ENCODE data around the gene TAF15. TPM values are rescaled to one million over a fixed set of nuclear protein-coding genes. Genes with fewer than 3 reads are reported as not detected.

The TAF15 gene
- total and polyA plus RNA-seq, 7 donors: 55.9 to 147 (median 61.1) TPM

GRCh38 chr17:35893751-35894150 lies 84.5 kb downstream of the TAF15 start:
- H3K4me1 ChIP-seq: no peaks in the 10 kb centered on the region
- TF ChIP-seq EP300 (IDR thresholded peaks at IDR 0.05) (no peak), POLR2A (IDR thresholded peaks at IDR 0.05) (no peak), POLR2AphosphoS5 (IDR thresholded peaks at IDR 0.05) (no peak)
- TF ChIP-seq, protein P1, sequence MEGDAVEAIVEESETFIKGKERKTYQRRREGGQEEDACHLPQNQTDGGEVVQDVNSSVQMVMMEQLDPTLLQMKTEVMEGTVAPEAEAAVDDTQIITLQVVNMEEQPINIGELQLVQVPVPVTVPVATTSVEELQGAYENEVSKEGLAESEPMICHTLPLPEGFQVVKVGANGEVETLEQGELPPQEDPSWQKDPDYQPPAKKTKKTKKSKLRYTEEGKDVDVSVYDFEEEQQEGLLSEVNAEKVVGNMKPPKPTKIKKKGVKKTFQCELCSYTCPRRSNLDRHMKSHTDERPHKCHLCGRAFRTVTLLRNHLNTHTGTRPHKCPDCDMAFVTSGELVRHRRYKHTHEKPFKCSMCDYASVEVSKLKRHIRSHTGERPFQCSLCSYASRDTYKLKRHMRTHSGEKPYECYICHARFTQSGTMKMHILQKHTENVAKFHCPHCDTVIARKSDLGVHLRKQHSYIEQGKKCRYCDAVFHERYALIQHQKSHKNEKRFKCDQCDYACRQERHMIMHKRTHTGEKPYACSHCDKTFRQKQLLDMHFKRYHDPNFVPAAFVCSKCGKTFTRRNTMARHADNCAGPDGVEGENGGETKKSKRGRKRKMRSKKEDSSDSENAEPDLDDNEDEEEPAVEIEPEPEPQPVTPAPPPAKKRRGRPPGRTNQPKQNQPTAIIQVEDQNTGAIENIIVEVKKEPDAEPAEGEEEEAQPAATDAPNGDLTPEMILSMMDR (IDR thresholded peaks at IDR 0.05): no peak
- no peaks in the 10 kb centered on the region for H3K36me3 ChIP-seq
- H3K4me3 ChIP-seq: no peak overlapping the region
- WGBS, 2 donors: 94 to 97% methylated on average over 4 of the region's 4 CpGs
- H3K27me3 ChIP-seq: no peaks in the 10 kb centered on the region
- intact Hi-C loops (cut with DNase I): no loop called here
- no peaks in the 10 kb centered on the region for H3K9me3 ChIP-seq
- H3K27ac ChIP-seq: no peak overlapping the region
- DNase-seq: no peak

- no peak overlapping the region for H3K4me3 ChIP-seq
- DNase-seq: no peak
- no peaks in the 10 kb centered on the region for H3K36me3 ChIP-seq
- H3K4me1 ChIP-seq: no peaks in the 10 kb centered on the region
- H3K27ac ChIP-seq: no peak overlapping the region
- no peaks in the 10 kb centered on the region for H3K27me3 ChIP-seq
- WGBS, 2 donors: 93 to 94% methylated on average over 7 of the region's 7 CpGs
- TF ChIP-seq POLR2AphosphoS5 (IDR thresholded peaks at IDR 0.05): no peak
- no peak for TF ChIP-seq POLR2A (IDR thresholded peaks at IDR 0.05)
- TF ChIP-seq, protein P1 (IDR thresholded peaks at IDR 0.05): no peak
- no peak for TF ChIP-seq EP300 (IDR thresholded peaks at IDR 0.05)
- intact Hi-C loops (cut with DNase I): no loop called here
- H3K9me3 ChIP-seq: no peaks in the 10 kb centered on the region
These were observed 84.9 kb downstream of the TAF15 start for GRCh38 chr17:35894206-35894605.

DNA sequence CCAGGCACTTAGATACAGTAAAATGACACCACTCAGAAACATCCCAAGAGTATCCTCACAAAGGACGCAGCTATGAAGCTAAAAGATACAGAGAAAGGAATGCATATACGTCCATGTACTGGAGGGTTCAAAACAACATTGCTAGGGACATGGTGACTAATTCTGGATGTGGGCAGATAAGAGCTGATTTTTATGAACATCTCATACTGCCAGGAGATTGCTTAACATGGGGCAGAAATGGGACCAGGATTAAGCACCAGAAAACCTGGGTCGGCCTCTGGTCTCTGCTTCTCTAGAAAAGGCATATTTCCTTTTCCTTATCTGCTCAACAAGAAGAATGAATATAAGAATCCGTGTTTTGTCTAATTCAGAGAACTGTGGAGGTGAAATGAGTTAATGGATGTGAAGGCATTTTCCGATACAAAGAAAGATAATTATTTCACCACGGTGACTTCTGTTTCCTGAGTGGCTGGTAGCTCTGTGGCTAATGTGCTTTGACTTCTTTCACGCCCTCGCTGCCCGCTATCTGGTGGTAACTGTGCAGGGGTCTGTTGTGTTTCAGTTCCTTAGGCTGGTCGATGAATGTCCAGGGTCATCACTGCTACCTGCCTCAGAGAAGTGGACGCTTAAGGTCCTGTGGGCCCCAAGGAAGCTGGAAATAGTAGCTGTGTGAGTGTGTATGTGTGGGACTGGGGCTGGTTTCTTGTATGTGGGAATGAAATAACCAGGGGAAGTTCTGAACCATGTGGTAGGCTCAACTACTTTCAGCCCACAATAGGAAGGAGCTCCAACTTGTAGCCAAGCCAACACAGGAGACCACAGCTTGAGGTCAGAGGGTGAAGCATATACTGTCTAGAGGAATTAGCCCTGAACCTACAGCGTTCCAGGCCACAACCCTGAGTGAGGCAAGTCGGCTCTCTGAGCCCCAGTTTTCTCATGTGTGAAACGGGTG lies 86.6 kb downstream of the TAF15 start:
- no peak for DNase-seq

More for the DNA sequence above, 86.6 kb downstream of the TAF15 start:
- H3K27ac ChIP-seq: no peak overlapping the region
- intact Hi-C loops (cut with DNase I): no loop called here
- no peaks in the 10 kb centered on the region for H3K9me3 ChIP-seq
- H3K4me1 ChIP-seq: no peaks in the 10 kb centered on the region
- H3K27me3 ChIP-seq: no peaks in the 10 kb centered on the region
- no peaks in the 10 kb centered on the region for H3K36me3 ChIP-seq
- H3K4me3 ChIP-seq: no peak overlapping the region
- no peak for TF ChIP-seq POLR2AphosphoS5 (IDR thresholded peaks at IDR 0.05)
- TF ChIP-seq, protein P1 (IDR thresholded peaks at IDR 0.05): no peak
- no peak for TF ChIP-seq EP300 (IDR thresholded peaks at IDR 0.05)
- no peak for TF ChIP-seq POLR2A (IDR thresholded peaks at IDR 0.05)
- 67 to 89% methylated on average over 14 of the region's 14 CpGs for WGBS, 2 donors

Small RNA genes within 50 kb of the gene (small RNA-seq; reads per million reads assigned to genes)
- gene RF00100: 37.2 to 997 (median 149) reads per million in 3 donors

Other genes starting within 250 kb of the TAF15 start
- gene SLFN14, start 248.7 kb upstream of the TAF15 start, total RNA-seq: not detected
- not detected for gene SLFN14, start 248.7 kb upstream of the TAF15 start, polyA plus RNA-seq
- 10 to 100 TPM in 1 of 4 donors, 1 to 10 TPM in 3; 4.6 to 10.4 (median 6.5) TPM for gene PEX12, start 230.9 kb upstream of the TAF15 start, total RNA-seq
- gene PEX12, start 230.9 kb upstream of the TAF15 start, polyA plus RNA-seq: 1 to 10 TPM in 2 of 3 donors, under 1 TPM in 1; 0.92 to 2.7 (median 2.4) TPM
- gene AP2B1, start 222.2 kb upstream of the TAF15 start, total RNA-seq: 10 to 100 TPM; 46.7 to 58.7 (median 53.2) TPM
- gene AP2B1, start 222.2 kb upstream of the TAF15 start, polyA plus RNA-seq: 10 to 100 TPM; 43.2 to 86.4 (median 46.7) TPM
- 1 to 10 TPM; 3.6 to 5.5 (median 3.8) TPM for gene RASL10B, start 77.8 kb upstream of the TAF15 start, total RNA-seq
- 1 to 10 TPM in 1 of 3 donors, under 1 TPM in 1, not detected in 1; 0.60 to 1.8 TPM for gene RASL10B, start 77.8 kb upstream of the TAF15 start, polyA plus RNA-seq
- not detected for gene GAS2L2, start 56.2 kb upstream of the TAF15 start, total RNA-seq
- gene GAS2L2, start 56.2 kb upstream of the TAF15 start, polyA plus RNA-seq: under 1 TPM in 1 of 3 donors, not detected in 2; 0.06 TPM
- gene C17orf50, start 48.6 kb upstream of the TAF15 start, total RNA-seq: not detected
- under 1 TPM in 1 of 3 donors, not detected in 2; 0.07 TPM for gene C17orf50, start 48.6 kb upstream of the TAF15 start, polyA plus RNA-seq
- gene MMP28, start 13.8 kb upstream of the TAF15 start, total RNA-seq: 10 to 100 TPM; 15.8 to 60.8 (median 40.5) TPM
- 10 to 100 TPM; 24.0 to 52.9 (median 30.3) TPM for gene MMP28, start 13.8 kb upstream of the TAF15 start, polyA plus RNA-seq
- gene HEATR9, start 59.4 kb downstream of the TAF15 start, total RNA-seq: not detected
- under 1 TPM in 1 of 3 donors, not detected in 2; 0.06 TPM for gene HEATR9, start 59.4 kb downstream of the TAF15 start, polyA plus RNA-seq
- 1 to 10 TPM in 3 of 4 donors, not detected in 1; 1.8 to 3.3 (median 2.4) TPM for gene CCL5, start 70.9 kb downstream of the TAF15 start, total RNA-seq
- 10 to 100 TPM in 1 of 3 donors, 1 to 10 TPM in 2; 2.3 to 15.5 (median 3.6) TPM for gene CCL5, start 70.9 kb downstream of the TAF15 start, polyA plus RNA-seq
- gene RDM1, start 121.3 kb downstream of the TAF15 start, total RNA-seq: not detected
- 1 to 10 TPM in 1 of 3 donors, under 1 TPM in 1, not detected in 1; 0.92 to 3.6 TPM for gene RDM1, start 121.3 kb downstream of the TAF15 start, polyA plus RNA-seq
- not detected for gene LYZL6, start 134.2 kb downstream of the TAF15 start, total RNA-seq
- gene LYZL6, start 134.2 kb downstream of the TAF15 start, polyA plus RNA-seq: not detected
- gene CCL16, start 172.0 kb downstream of the TAF15 start, total RNA-seq: 1 to 10 TPM in 1 of 4 donors, not detected in 3; 1.1 TPM
- gene CCL16, start 172.0 kb downstream of the TAF15 start, polyA plus RNA-seq: under 1 TPM in 1 of 3 donors, not detected in 2; 0.10 TPM
- 10 to 100 TPM; 13.0 to 30.0 (median 23.7) TPM for gene CCL14, start 177.2 kb downstream of the TAF15 start, total RNA-seq
- 10 to 100 TPM in 1 of 3 donors, under 1 TPM in 1, not detected in 1; 0.60 to 14.2 TPM for gene CCL14, start 177.2 kb downstream of the TAF15 start, polyA plus RNA-seq
- not detected for gene CCL15, start 192.1 kb downstream of the TAF15 start, total RNA-seq
- gene CCL15, start 192.1 kb downstream of the TAF15 start, polyA plus RNA-seq: 10 to 100 TPM; 30.1 to 37.2 (median 33.7) TPM
- gene CCL23, start 208.5 kb downstream of the TAF15 start, total RNA-seq: 1 to 10 TPM in 3 of 4 donors, under 1 TPM in 1; 0.82 to 8.6 (median 4.2) TPM
- 10 to 100 TPM in 1 of 3 donors, not detected in 2; 18.6 TPM for gene CCL23, start 208.5 kb downstream of the TAF15 start, polyA plus RNA-seq

Measured in sigmoid colon (tissue), 7 donors.